GM23338 (cell line): ENCODE results near the gene DEXI. TPM values are rescaled to one million over a fixed set of nuclear protein-coding genes. Genes with fewer than 3 reads are reported as not detected.
A peak's percentile ranks its signal among the peaks of the same experiment; 100 is the strongest.

Experiments
- ATAC-seq: fragments of 200-7000 bp; cut with Tn5 transposase; 3 replicates; pipeline ENCODE4 v1.9.1; 2020
- DNase-seq: peaks from one replicate; pipeline ENCODE4 v3.0.0-alpha.2; 2015; ENCODE audit warnings: low spot score
- H2AFZ ChIP-seq: fragments of 200-600 bp; sonication (generic); 2 replicates; pipeline ENCODE4 v1.8.0; 2016; ENCODE audit warnings: antibody characterized with exemption, mild to moderate bottlenecking, moderate library complexity
- H3F3A ChIP-seq: fragments of 200-600 bp; sonication (generic); replicated peaks from 2 replicates; pipeline ENCODE4 v1.8.0; 2017; ENCODE audit warnings: antibody characterized with exemption, mixed run types, low read depth
- H3K27ac ChIP-seq: fragments of 200-600 bp; sonication (generic); 2 replicates; pipeline ENCODE4 v1.6.1; 2016; ENCODE audit warnings: low read depth
- H3K27me3 ChIP-seq: fragments of 200-600 bp; sonication (generic); 2 replicates; pipeline ENCODE4 v1.8.0; 2016; ENCODE audit warnings: mild to moderate bottlenecking, mixed run types, moderate library complexity; ENCODE audit not compliant: insufficient read depth
- H3K36me3 ChIP-seq: fragments of 200-600 bp; sonication (generic); 2 replicates; pipeline ENCODE4 v1.8.0; 2016; ENCODE audit warnings: mild to moderate bottlenecking; ENCODE audit not compliant: insufficient read depth
- H3K4me1 ChIP-seq: fragments of 200-600 bp; sonication (generic); 2 replicates; pipeline ENCODE4 v1.8.0; 2016; ENCODE audit warnings: mild to moderate bottlenecking, moderate library complexity; ENCODE audit not compliant: insufficient read depth
- H3K4me2 ChIP-seq: fragments of 200-600 bp; sonication (generic); 2 replicates; pipeline ENCODE4 v1.7.1; 2017; ENCODE audit warnings: mixed run types
- H3K4me3 ChIP-seq: fragments of 200-600 bp; sonication (generic); 2 replicates; pipeline ENCODE4 v1.6.1; 2016; ENCODE audit warnings: mixed run types
- H3K79me2 ChIP-seq: fragments of 200-600 bp; sonication (generic); replicated peaks from 2 replicates; pipeline ENCODE4 v1.8.0; 2017; ENCODE audit warnings: mild to moderate bottlenecking; ENCODE audit not compliant: insufficient read depth
- H3K9me2 ChIP-seq: fragments of 200-600 bp; sonication (generic); 2 replicates; pipeline ENCODE4 v1.8.0; 2017; ENCODE audit not compliant: insufficient read depth
- H4K20me1 ChIP-seq: fragments of 200-600 bp; sonication (generic); replicated peaks from 2 replicates; pipeline ENCODE4 v1.8.0; 2017; ENCODE audit warnings: mild to moderate bottlenecking; ENCODE audit not compliant: insufficient read depth
- H3K27ac Mint-ChIP-seq: 2 replicates; pipeline ENCODE4 v1.8.0; 2020; ENCODE audit warnings: inconsistent platforms, mild to moderate bottlenecking, moderate library complexity, mixed read lengths
- H3K27me3 Mint-ChIP-seq: 3 replicates; pipeline ENCODE4 v1.8.0; 2022; ENCODE audit warnings: low read depth, mild to moderate bottlenecking, moderate library complexity, mixed read lengths, inconsistent platforms; ENCODE audit not compliant: insufficient read depth, poor library complexity
- H3K36me3 Mint-ChIP-seq: 3 replicates; pipeline ENCODE4 v1.8.0; 2021; ENCODE audit warnings: low read depth, mild to moderate bottlenecking, inconsistent platforms, moderate library complexity, mixed read lengths
- H3K4me1 Mint-ChIP-seq: 3 replicates; pipeline ENCODE4 v1.8.0; 2020; ENCODE audit warnings: mild to moderate bottlenecking, inconsistent platforms, mixed read lengths
- H3K4me3 Mint-ChIP-seq: 3 replicates; pipeline ENCODE4 v1.8.0; 2021; ENCODE audit warnings: moderate library complexity, mild to moderate bottlenecking, inconsistent platforms, mixed read lengths
- H3K9me3 Mint-ChIP-seq: 3 replicates; pipeline ENCODE4 v1.8.0; 2020; ENCODE audit warnings: moderate library complexity, mild to moderate bottlenecking, inconsistent platforms, mixed read lengths
- CTCF ChIP-seq, 2 experiments: fragments of 200-600 bp in 1 of 2; sonication (generic) in 1 of 2; conservative IDR thresholded peaks; 2 replicates each; pipeline versions ENCODE4 v1.5.1 to v1.6.1; 2016 to 2017; ENCODE audit warnings: antibody characterized with exemption in 2 of 2, low read depth in 2 of 2, mild to moderate bottlenecking in 2 of 2, moderate library complexity in 1 of 2
- ETS1 ChIP-seq: IDR thresholded peaks from 2 replicates; pipeline ENCODE4 v1.6.1; 2016; ENCODE audit warnings: antibody characterized with exemption
- EZH2 ChIP-seq: fragments of 200-600 bp; sonication (generic); IDR thresholded peaks from one replicate; pipeline ENCODE4 v1.8.0; 2017; ENCODE audit warnings: antibody characterized with exemption, mild to moderate bottlenecking, low read depth; ENCODE audit not compliant: unreplicated experiment
- EZH2phosphoT487 ChIP-seq: fragments of 200-600 bp; sonication (generic); IDR thresholded peaks from one replicate; pipeline ENCODE4 v1.8.1; 2018; ENCODE audit warnings: antibody characterized with exemption; ENCODE audit not compliant: unreplicated experiment
- JUNB ChIP-seq: IDR thresholded peaks from one replicate; pipeline ENCODE4 v1.6.1; 2016; ENCODE audit warnings: antibody characterized with exemption; ENCODE audit not compliant: unreplicated experiment
- POLR2AphosphoS5 ChIP-seq: IDR thresholded peaks from 2 replicates; pipeline ENCODE4 v1.6.1; 2016; ENCODE audit warnings: antibody characterized with exemption, low read depth
- REST ChIP-seq: IDR thresholded peaks from one replicate; pipeline ENCODE4 v1.6.1; 2018; ENCODE audit warnings: antibody characterized with exemption; ENCODE audit not compliant: unreplicated experiment
- ZNF114 ChIP-seq: fragments of 250-450 bp; sonication (Bioruptor Pico); IDR thresholded peaks from 2 replicates; pipeline ENCODE4 v1.5.0; 2020; ENCODE audit warnings: mild to moderate bottlenecking, moderate library complexity
- ZNF331 ChIP-seq: fragments of 250-450 bp; sonication (Bioruptor Pico); IDR thresholded peaks from 2 replicates; pipeline ENCODE4 v1.5.0; 2020; ENCODE audit warnings: low read depth, mild to moderate bottlenecking, moderate library complexity
- polyA plus RNA-seq: library from polyadenylated mRNA; unstranded; fragments of >200 nt; fragmentation: Nextera tagmentation; extraction: Ambion mirVana; gene quantifications from 2 replicates; pipeline ENCODE4 v1.2.1, GENCODE V29; 2016
- total RNA-seq: library from RNA; depleted of rRNA; stranded (reverse); fragments of >200 nt; shearing (Covaris generic); gene quantifications from 2 replicates; pipeline ENCODE4 v1.2.3, GENCODE V29; 2014

DEXI gene
- total and polyA plus RNA-seq, 2 experiments from 2014 or later, result 26.5 to 58.2 TPM

GRCh38 chr16:10988879-10989278 lies 46.6 kb upstream of the DEXI start (continued):
- TF ChIP-seq CTCF (conservative IDR thresholded peaks at IDR 0.05; ENCODE audit: low read depth in 2 of 2) (no peak), EZH2 (no peak)

GRCh38 chr16:10988164-10988803 lies 46.0 kb upstream of the DEXI start:
- no peak overlapping the region for H2AFZ ChIP-seq
- H3K9me2 ChIP-seq, result no peaks in the 10 kb centered on the region
- Mint-ChIP-seq H3K4me3 (no peak overlapping the region), H3K27ac (no peak overlapping the region), H3K27me3 (peaks cover 18% of the 10 kb centered on the region), H3K36me3 (peaks cover 3% of the 10 kb centered on the region; the same call in 2 of the 3 replicates), H3K4me1 (peaks cover 6% of the 10 kb centered on the region; the same call in 2 of the 3 replicates), H3K9me3 (no peaks in the 10 kb centered on the region)
- H3F3A ChIP-seq, result no peaks in the 10 kb centered on the region
- no peak overlapping the region for H3K4me2 ChIP-seq
- ATAC-seq (peak; percentile 88), DNase-seq (peak; percentile 57)
- H4K20me1 ChIP-seq, result no peaks in the 10 kb centered on the region; the same call in 1 of the 2 replicates
- no peaks in the 10 kb centered on the region for H3K36me3 ChIP-seq
- H3K4me3 ChIP-seq, result no peak overlapping the region
- no peak overlapping the region for H3K27ac ChIP-seq
- H3K4me1 ChIP-seq, result no peaks in the 10 kb centered on the region
- TF ChIP-seq CTCF (conservative IDR thresholded peaks at IDR 0.05; ENCODE audit: low read depth in 2 of 2) (peak; percentile 51 to 63), ZNF331 (CRISPR knock-in tag) (no peak)
- H3K27me3 ChIP-seq, result no peaks in the 10 kb centered on the region
- no peaks in the 10 kb centered on the region for H3K79me2 ChIP-seq

- Histone ChIP-seq H3K27ac (no peak overlapping the region), H3K4me1 (no peaks in the 10 kb centered on the region), H2AFZ (no peak overlapping the region), H3K9me2 (no peaks in the 10 kb centered on the region), H3K4me2 (no peak overlapping the region), H3K36me3 (no peaks in the 10 kb centered on the region; the same call in 1 of the 2 replicates), H3K79me2 (no peaks in the 10 kb centered on the region), H3K4me3 (no peak overlapping the region), H3F3A (no peaks in the 10 kb centered on the region), H3K27me3 (no peaks in the 10 kb centered on the region), H4K20me1 (no peaks in the 10 kb centered on the region; the same call in 1 of the 2 replicates)
- no peaks in the 10 kb centered on the region for H3K9me3 Mint-ChIP-seq
- no peak overlapping the region for H3K4me3 Mint-ChIP-seq
- DNase-seq (no peak), ATAC-seq (no peak)
- no peak overlapping the region for H3K27ac Mint-ChIP-seq
- H3K27me3 Mint-ChIP-seq, result peaks cover 14% of the 10 kb centered on the region
- H3K36me3 Mint-ChIP-seq, result peaks cover 3% of the 10 kb centered on the region; the same call in 2 of the 3 replicates
- peaks cover 1% of the 10 kb centered on the region; the same call in 2 of the 3 replicates for H3K4me1 Mint-ChIP-seq
- TF ChIP-seq ZNF114 (CRISPR knock-in tag) (no peak), REST (no peak), EZH2phosphoT487 (no peak), ZNF331 (CRISPR knock-in tag) (no peak), POLR2AphosphoS5 (no peak), JUNB (no peak), ETS1 (no peak)
Measured at GRCh38 chr16:10987361-10988163, 45.3 kb upstream of the DEXI start.
